ENCODE measurements around the gene KCNQ1. TPM values are rescaled to one million over a fixed set of nuclear protein-coding genes. Genes with fewer than 3 reads are reported as not detected.

The KCNQ1 gene
- total RNA-seq, 1 donor from 2014 or later, result 1.6 TPM

DNA sequence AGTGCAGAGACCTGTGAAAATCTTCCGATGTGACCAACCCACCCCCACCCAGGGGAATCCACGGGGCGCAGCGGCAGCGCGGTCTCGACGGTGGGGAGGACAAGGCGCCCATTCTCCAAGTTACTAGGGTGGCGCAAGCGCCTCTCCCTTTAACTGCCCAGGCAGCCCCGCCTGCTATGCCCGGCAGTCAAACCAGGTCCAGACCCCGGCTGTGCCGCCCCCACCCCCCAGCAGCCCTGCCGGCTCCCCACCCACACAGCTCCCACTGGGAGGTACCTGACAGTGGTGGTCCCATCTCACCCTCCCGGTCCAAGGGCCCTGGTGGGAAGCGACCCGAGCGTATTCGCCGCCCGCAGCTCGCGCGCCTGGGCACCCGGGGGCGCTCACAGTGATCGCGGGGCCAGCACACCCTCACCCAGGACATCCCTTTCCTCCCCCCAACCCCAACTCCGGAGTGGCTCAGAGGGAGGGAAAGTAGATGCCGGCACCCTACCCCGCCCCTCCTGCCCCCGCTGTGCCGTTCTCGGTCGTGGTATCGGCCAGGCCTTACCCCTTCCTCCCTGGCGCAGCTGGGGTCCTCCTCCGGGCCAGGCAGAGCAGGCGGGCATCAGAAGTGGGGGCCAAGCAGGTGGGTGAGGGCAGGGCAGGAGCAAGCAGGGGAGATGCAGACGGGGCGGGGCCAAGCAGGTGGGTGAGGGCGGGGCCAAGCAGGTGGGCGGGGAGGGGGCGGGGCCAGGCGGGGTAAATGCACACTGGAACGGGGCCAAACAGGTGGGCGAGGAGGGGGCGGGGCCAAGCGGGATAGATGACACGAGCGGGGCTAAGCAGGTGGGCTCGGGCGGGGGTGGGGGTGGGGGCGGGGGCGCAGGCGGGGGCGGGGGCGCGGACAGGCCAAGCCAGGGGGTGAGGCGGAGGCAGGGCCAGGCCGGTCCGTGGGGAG is 657 bp upstream of the KCNQ1 start, which contains the start of gene TRPM5:
TSS of gene TRPM5 (minus strand) at position 634 of the 940 bp plus-strand sequence. CDS start 21,478 bp downstream, outside the sequence.
- Histone ChIP-seq H3K27me3 (ENCODE audit: control insufficient read depth, insufficient read depth, low read length) (peaks cover 5% of the 10 kb centered on the region), H3K36me3 (ENCODE audit: control insufficient read depth, insufficient read depth, low read length) (no peaks in the 10 kb centered on the region), H3K4me3 (ENCODE audit: low read depth, low read length) (peak within 1 kb of the TSS; percentile 23)
- DNase-seq (ENCODE audit: low read depth) (no peak), FAIRE-seq (no peak)
- TF ChIP-seq, protein P1, sequence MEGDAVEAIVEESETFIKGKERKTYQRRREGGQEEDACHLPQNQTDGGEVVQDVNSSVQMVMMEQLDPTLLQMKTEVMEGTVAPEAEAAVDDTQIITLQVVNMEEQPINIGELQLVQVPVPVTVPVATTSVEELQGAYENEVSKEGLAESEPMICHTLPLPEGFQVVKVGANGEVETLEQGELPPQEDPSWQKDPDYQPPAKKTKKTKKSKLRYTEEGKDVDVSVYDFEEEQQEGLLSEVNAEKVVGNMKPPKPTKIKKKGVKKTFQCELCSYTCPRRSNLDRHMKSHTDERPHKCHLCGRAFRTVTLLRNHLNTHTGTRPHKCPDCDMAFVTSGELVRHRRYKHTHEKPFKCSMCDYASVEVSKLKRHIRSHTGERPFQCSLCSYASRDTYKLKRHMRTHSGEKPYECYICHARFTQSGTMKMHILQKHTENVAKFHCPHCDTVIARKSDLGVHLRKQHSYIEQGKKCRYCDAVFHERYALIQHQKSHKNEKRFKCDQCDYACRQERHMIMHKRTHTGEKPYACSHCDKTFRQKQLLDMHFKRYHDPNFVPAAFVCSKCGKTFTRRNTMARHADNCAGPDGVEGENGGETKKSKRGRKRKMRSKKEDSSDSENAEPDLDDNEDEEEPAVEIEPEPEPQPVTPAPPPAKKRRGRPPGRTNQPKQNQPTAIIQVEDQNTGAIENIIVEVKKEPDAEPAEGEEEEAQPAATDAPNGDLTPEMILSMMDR (IDR thresholded peaks at IDR 0.05; ENCODE audit: insufficient read depth, low read length, severe bottlenecking), result no peak

- FAIRE-seq (no peak), DNase-seq (ENCODE audit: low read depth) (no peak)
- H3K27me3 ChIP-seq (ENCODE audit: control insufficient read depth, insufficient read depth, low read length), result peaks cover 5% of the 10 kb centered on the region
- TF ChIP-seq, protein P1 (IDR thresholded peaks at IDR 0.05; ENCODE audit: insufficient read depth, low read length, severe bottlenecking), result no peak
- H3K36me3 ChIP-seq (ENCODE audit: control insufficient read depth, insufficient read depth, low read length), result no peaks in the 10 kb centered on the region
- no peak overlapping the region for H3K4me3 ChIP-seq (ENCODE audit: low read depth, low read length)
Measured at GRCh38 chr11:2445746-2446551, 1.1 kb downstream of the KCNQ1 start.

DNA sequence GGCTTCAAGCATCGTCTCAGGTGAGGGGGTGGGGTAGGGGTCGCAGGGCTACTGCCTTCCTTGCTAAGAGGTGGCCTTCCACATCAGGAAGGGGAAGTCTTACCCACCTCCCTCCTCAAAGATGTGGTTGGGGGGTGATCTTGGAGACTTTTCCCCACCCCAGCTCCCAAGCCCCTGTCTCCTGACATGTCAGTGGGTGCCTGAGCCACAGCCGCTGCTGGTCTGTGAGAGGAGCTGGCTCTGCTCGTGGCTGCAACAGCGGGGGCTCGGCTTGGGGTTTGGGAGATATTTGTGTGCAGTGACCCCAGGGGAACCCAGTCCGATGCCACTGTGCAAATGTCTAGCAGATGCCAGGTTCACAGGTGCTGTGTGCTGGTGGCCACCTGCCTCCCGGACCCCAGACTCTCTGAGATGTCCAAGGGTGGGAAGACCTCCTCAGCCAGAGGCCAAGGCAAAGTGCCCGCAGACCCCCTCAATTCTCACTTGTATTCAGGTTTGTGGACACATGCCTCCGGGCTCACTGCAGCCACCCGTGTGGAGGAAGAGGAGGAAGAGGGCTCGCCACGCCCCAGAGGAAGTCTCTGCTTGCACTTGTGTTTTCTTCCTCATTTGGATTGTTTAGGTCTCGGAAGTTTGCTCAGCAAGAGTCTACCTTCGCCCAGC is 1.9 kb downstream of the KCNQ1 start:
- TF ChIP-seq, protein P1 (IDR thresholded peaks at IDR 0.05; ENCODE audit: insufficient read depth, low read length, severe bottlenecking), result no peak
- no peak for FAIRE-seq
- no peak for DNase-seq (ENCODE audit: low read depth)
- no peak overlapping the region for H3K4me3 ChIP-seq (ENCODE audit: low read depth, low read length)
- no peaks in the 10 kb centered on the region for H3K36me3 ChIP-seq (ENCODE audit: control insufficient read depth, insufficient read depth, low read length)
- H3K27me3 ChIP-seq (ENCODE audit: control insufficient read depth, insufficient read depth, low read length), result peaks cover 5% of the 10 kb centered on the region

DNA sequence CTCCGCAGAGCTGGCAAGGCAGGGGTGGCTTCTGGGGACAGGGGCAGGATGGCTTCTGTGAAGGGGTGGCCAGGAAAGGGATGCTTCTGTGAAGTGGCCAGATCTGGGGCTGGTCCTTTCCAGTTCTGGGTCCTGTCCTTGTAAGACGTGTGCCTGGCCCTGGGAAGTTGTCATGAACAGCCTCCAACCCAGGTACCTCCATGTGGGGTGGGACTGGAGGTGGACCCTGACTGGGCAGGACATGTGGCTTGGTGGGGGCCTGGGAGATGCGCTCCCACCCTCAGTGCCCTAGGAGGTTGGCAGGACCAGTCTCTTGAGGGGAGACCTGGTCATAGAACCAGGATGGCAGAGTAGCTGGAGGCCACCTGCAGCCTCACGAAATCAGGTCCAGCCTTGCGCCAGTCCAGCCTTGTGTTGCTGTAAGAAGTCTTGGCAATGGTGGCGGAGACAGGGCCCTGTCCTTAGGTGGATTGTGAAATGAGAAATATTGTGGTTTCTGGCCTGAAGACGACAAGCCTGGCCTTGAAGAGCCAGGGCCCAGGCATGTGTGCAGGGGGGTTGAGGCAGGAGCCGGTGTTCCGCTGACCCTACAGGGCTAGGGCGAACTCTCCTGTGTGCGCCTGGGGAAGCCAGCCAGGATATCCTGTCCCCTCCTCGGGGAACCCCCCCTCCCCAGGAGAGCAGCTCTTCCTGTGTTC is 2.6 kb downstream of the KCNQ1 start:
- FAIRE-seq (no peak), DNase-seq (ENCODE audit: low read depth) (peak; percentile 66)
- TF ChIP-seq, protein P1 (IDR thresholded peaks at IDR 0.05; ENCODE audit: insufficient read depth, low read length, severe bottlenecking), result no peak
- Histone ChIP-seq H3K36me3 (ENCODE audit: control insufficient read depth, insufficient read depth, low read length) (no peaks in the 10 kb centered on the region), H3K4me3 (ENCODE audit: low read depth, low read length) (no peak overlapping the region), H3K27me3 (ENCODE audit: control insufficient read depth, insufficient read depth, low read length) (peaks cover 5% of the 10 kb centered on the region)

DNA sequence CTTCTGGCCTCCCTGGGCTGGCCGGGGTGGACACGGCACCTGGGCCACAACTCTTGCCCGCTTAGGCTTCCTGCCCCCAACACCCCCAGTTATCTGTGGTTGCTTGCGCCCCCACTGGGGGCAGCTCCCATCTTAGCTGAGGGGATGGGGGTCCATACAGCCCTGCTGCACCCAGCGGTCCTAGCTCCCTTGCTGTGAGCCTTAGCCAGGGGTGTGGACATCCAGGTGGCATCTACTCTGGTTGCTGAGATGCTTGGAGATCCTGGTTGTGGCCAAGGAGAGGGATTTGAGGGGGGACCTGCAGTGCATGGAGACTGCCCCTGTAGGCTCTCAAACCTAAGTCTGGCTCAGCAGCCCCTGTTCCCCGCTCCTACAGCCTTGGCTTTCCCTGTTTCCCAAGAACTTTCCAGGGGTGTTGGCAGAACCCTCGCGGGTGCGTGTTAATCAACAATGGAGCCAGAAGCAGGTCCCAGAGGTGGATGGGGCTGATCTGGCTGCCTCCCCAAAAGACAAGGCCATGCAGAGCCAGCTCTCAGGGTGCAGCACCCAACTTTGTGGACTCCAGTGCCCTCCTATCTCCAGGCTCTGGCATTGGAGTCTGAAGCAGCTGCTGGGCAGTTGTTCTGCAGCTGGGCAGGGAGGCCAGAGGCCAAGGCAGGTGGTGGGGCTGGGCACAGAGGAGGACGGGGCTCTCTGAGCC is 3.3 kb downstream of the KCNQ1 start:
- DNase-seq (ENCODE audit: low read depth), result no peak
- Histone ChIP-seq H3K27me3 (ENCODE audit: control insufficient read depth, insufficient read depth, low read length) (peaks cover 5% of the 10 kb centered on the region), H3K4me3 (ENCODE audit: low read depth, low read length) (no peak overlapping the region), H3K36me3 (ENCODE audit: control insufficient read depth, insufficient read depth, low read length) (no peaks in the 10 kb centered on the region)
- TF ChIP-seq, protein P1 (IDR thresholded peaks at IDR 0.05; ENCODE audit: insufficient read depth, low read length, severe bottlenecking), result no peak
- FAIRE-seq, result no peak

All from bronchial epithelial cell (primary cell).